Islet precursor cell (in vitro differentiated cells): ENCODE measurements around the gene CD151.

Source experiments
- DNase-seq: peaks from one replicate; pipeline ENCODE4 v3.0.0-alpha.2; 2018

CD151 gene

DNA sequence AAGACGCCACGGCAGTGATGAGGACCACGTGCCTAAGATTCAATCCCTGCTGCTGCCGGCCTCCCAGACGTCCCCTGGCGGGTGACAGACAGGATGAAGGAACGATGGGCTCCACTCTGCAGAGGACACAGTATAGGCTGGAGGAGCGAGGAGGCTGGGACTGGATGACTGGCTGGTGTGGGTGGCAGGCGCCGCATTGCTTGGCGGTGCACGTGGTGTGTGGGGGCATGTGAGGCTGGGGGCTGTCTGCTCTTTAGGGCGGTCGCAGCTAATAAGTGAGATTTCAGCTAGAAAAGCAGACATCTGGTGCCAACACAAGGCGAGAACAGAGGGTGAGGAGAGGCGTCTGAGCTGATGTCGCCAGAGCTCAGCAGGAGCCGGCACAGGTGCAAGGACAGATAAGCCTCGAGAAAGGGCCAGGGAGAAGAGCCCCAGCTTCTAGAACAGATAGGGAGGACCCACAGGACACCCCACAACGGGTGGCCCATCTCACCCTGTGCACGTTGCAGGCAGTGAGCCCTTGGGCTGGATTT, 43.1 kb downstream of the CD151 start:
- DNase-seq: no peak

DNA sequence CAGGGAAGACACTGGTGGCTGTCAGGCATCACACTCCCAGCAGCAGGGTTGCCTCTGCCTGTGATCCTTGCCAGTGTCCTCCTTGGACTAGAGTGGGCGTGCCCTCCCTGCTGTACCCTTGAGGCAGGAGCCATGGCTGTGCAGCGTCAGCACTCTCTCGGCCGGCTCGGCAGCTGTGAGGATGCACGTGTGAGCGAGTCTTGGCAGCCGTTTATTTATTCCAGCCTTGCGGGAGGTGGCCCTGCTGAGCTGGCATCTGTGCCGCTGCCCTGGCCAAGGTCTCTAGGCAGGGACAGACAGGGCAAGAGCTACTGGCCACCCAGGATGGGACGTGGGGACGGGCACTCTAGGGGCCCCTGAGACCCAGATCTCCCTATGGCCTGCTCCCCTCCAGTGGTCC, 43.8 kb downstream of the CD151 start:
- no peak for DNase-seq

DNA sequence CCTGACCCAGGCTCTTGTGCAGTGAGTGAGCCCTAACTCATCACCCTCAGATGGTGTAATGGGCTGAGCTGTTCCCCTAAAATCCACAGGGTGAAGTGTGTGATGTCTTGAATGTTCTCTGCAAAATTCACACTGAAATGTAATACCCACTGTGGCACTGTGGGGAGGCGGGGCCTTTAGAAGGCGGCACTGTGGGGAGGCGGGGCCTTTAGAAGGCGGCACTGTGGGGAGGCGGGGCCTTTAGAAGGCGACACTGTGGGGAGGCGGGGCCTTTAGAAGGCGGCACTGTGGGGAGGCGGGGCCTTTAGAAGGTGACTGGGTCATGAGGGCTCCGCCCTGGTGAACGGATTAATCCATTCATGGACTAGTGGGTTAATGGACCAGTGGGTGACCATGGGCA, 44.8 kb downstream of the CD151 start:
- no peak for DNase-seq

GRCh38 chr11:880447-880846, 47.7 kb downstream of the CD151 start:
- DNase-seq: no peak

DNA sequence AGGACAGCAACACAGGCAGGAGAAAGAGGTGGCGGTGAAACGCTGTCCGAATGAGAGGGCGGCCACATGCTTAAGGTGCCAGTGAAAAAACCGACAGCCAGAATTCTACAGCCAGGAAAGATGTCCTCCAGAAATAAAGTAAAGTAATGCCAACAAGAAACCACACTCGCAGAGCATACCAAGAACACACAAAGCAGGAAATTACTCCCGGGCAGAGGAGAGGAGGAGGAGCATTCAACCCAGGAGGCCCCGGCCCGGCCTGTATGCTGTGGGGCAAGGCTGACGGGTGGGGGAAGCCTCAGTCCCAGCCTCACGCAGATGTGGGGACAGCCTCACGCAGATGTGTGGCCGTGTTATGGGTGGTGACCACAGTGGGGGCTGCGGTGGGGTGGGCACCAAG, 49.8 kb downstream of the CD151 start:
- DNase-seq: no peak

DNA sequence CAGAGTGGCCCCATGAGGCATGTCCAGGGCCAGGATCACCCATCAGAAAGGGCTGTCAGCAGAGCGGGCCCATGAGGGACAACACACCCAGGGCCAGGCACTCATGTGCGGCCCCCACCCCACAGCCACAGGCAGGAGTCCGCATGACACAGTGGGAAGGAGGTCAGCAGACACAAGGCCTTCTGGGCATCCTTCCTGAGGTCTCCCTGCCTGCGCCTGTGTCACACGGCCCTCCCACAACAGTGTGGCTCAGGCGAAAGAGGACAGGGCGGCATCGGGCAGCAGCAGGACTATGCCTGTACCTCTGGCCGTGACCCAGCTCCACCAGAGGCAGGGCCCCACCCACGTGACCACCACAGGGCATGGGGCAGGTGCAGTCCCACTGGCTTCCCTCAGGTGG, 50.8 kb downstream of the CD151 start:
- DNase-seq: no peak

DNA sequence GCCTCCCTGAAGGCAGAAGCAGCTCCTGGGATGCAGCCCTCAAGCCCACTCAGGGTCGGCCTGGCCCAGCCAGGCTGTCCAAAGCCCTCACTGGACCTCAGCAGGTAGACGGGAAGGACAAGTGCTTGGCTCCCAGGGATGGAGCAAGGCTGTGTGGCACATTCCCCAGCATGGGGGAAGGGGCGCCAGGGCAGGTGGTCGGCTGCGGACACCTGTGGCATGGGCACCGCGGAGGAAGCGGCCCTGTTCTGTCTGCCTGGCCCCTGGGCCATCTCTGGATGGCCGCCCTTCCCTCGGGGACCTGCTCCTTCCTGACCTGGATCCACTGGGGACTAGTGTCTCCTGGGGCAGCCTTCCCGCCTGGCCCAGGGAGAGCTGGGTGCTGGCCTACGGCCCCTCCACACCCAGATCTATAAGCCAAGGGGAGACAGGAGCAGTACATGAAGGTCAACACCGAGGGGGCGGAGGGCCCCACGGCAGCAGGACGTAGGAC, 51.9 kb downstream of the CD151 start:
- DNase-seq: no peak

- no peak for DNase-seq
These were observed 53.8 kb downstream of the CD151 start for GRCh38 chr11:886568-886967.

- DNase-seq: no peak
These were observed 54.8 kb downstream of the CD151 start for GRCh38 chr11:887589-887988.
